GM10847 (cell line): ENCODE data around the gene ZC3H8.

ENCODE experiments used
- POLR2A ChIP-seq: IDR thresholded peaks from 2 replicates; pipeline ENCODE4 v1.6.1; 2011; ENCODE audit not compliant: insufficient read length; ENCODE audit errors: extremely low read depth

Gene ZC3H8

GRCh38 chr2:112184121-112184520 is 70.7 kb downstream of the ZC3H8 start:
- no peak for TF ChIP-seq POLR2A

- no peak for TF ChIP-seq POLR2A
These were observed 71.4 kb downstream of the ZC3H8 start for GRCh38 chr2:112183327-112184025.

GRCh38 chr2:112182581-112183034 is 72.2 kb downstream of the ZC3H8 start:
- TF ChIP-seq POLR2A = no peak

GRCh38 chr2:112181571-112182290 is 73.1 kb downstream of the ZC3H8 start:
- TF ChIP-seq POLR2A = no peak

GRCh38 chr2:112175958-112176573 is 78.8 kb downstream of the ZC3H8 start:
- TF ChIP-seq POLR2A = no peak

GRCh38 chr2:112175333-112175732 is 79.5 kb downstream of the ZC3H8 start:
- no peak for TF ChIP-seq POLR2A

- no peak for TF ChIP-seq POLR2A
These were observed 80.5 kb downstream of the ZC3H8 start for GRCh38 chr2:112174383-112174782.

GRCh38 chr2:112173646-112174319 is 81.1 kb downstream of the ZC3H8 start:
- no peak for TF ChIP-seq POLR2A

GRCh38 chr2:112170495-112170894 is 84.3 kb downstream of the ZC3H8 start:
- TF ChIP-seq POLR2A = no peak

GRCh38 chr2:112168422-112169124 is 86.3 kb downstream of the ZC3H8 start:
- TF ChIP-seq POLR2A = no peak

- no peak for TF ChIP-seq POLR2A
These were observed 87.9 kb downstream of the ZC3H8 start for GRCh38 chr2:112166806-112167499.

- TF ChIP-seq POLR2A = no peak
These were observed 89.5 kb downstream of the ZC3H8 start for GRCh38 chr2:112165296-112165695.

- TF ChIP-seq POLR2A = no peak
These were observed 90.0 kb downstream of the ZC3H8 start for GRCh38 chr2:112164876-112165275.

- TF ChIP-seq POLR2A = no peak
These were observed 91.3 kb downstream of the ZC3H8 start for GRCh38 chr2:112163541-112163981.
